GM23338 (cell line): ENCODE data around the gene PRSS48. TPM values are rescaled to one million over a fixed set of nuclear protein-coding genes. Genes with fewer than 3 reads are reported as not detected.

Experiments
- ATAC-seq: fragments of 200-7000 bp; cut with Tn5 transposase; 3 replicates; pipeline ENCODE4 v1.9.1; 2020
- DNase-seq: peaks from one replicate; pipeline ENCODE4 v3.0.0-alpha.2; 2015; ENCODE audit warnings: low spot score
- H2AFZ ChIP-seq: fragments of 200-600 bp; sonication (generic); 2 replicates; pipeline ENCODE4 v1.8.0; 2016; ENCODE audit warnings: antibody characterized with exemption, mild to moderate bottlenecking, moderate library complexity
- H3F3A ChIP-seq: fragments of 200-600 bp; sonication (generic); replicated peaks from 2 replicates; pipeline ENCODE4 v1.8.0; 2017; ENCODE audit warnings: antibody characterized with exemption, mixed run types, low read depth
- H3K27ac ChIP-seq: fragments of 200-600 bp; sonication (generic); 2 replicates; pipeline ENCODE4 v1.6.1; 2016; ENCODE audit warnings: low read depth
- H3K27me3 ChIP-seq: fragments of 200-600 bp; sonication (generic); 2 replicates; pipeline ENCODE4 v1.8.0; 2016; ENCODE audit warnings: mild to moderate bottlenecking, mixed run types, moderate library complexity; ENCODE audit not compliant: insufficient read depth
- H3K36me3 ChIP-seq: fragments of 200-600 bp; sonication (generic); 2 replicates; pipeline ENCODE4 v1.8.0; 2016; ENCODE audit warnings: mild to moderate bottlenecking; ENCODE audit not compliant: insufficient read depth
- H3K4me1 ChIP-seq: fragments of 200-600 bp; sonication (generic); 2 replicates; pipeline ENCODE4 v1.8.0; 2016; ENCODE audit warnings: mild to moderate bottlenecking, moderate library complexity; ENCODE audit not compliant: insufficient read depth
- H3K4me2 ChIP-seq: fragments of 200-600 bp; sonication (generic); 2 replicates; pipeline ENCODE4 v1.7.1; 2017; ENCODE audit warnings: mixed run types
- H3K4me3 ChIP-seq: fragments of 200-600 bp; sonication (generic); 2 replicates; pipeline ENCODE4 v1.6.1; 2016; ENCODE audit warnings: mixed run types
- H3K79me2 ChIP-seq: fragments of 200-600 bp; sonication (generic); replicated peaks from 2 replicates; pipeline ENCODE4 v1.8.0; 2017; ENCODE audit warnings: mild to moderate bottlenecking; ENCODE audit not compliant: insufficient read depth
- H3K9me2 ChIP-seq: fragments of 200-600 bp; sonication (generic); 2 replicates; pipeline ENCODE4 v1.8.0; 2017; ENCODE audit not compliant: insufficient read depth
- H4K20me1 ChIP-seq: fragments of 200-600 bp; sonication (generic); replicated peaks from 2 replicates; pipeline ENCODE4 v1.8.0; 2017; ENCODE audit warnings: mild to moderate bottlenecking; ENCODE audit not compliant: insufficient read depth
- H3K27ac Mint-ChIP-seq: 2 replicates; pipeline ENCODE4 v1.8.0; 2020; ENCODE audit warnings: inconsistent platforms, mild to moderate bottlenecking, moderate library complexity, mixed read lengths
- H3K27me3 Mint-ChIP-seq: 3 replicates; pipeline ENCODE4 v1.8.0; 2022; ENCODE audit warnings: low read depth, mild to moderate bottlenecking, moderate library complexity, mixed read lengths, inconsistent platforms; ENCODE audit not compliant: insufficient read depth, poor library complexity
- H3K36me3 Mint-ChIP-seq: 3 replicates; pipeline ENCODE4 v1.8.0; 2021; ENCODE audit warnings: low read depth, mild to moderate bottlenecking, inconsistent platforms, moderate library complexity, mixed read lengths
- H3K4me1 Mint-ChIP-seq: 3 replicates; pipeline ENCODE4 v1.8.0; 2020; ENCODE audit warnings: mild to moderate bottlenecking, inconsistent platforms, mixed read lengths
- H3K4me3 Mint-ChIP-seq: 3 replicates; pipeline ENCODE4 v1.8.0; 2021; ENCODE audit warnings: moderate library complexity, mild to moderate bottlenecking, inconsistent platforms, mixed read lengths
- H3K9me3 Mint-ChIP-seq: 3 replicates; pipeline ENCODE4 v1.8.0; 2020; ENCODE audit warnings: moderate library complexity, mild to moderate bottlenecking, inconsistent platforms, mixed read lengths
- CREB1 ChIP-seq: fragments of 250-450 bp; sonication (Bioruptor Pico); IDR thresholded peaks from 2 replicates; pipeline ENCODE4 v1.5.0; 2020; ENCODE audit warnings: low read depth, mild to moderate bottlenecking, moderate library complexity
- JUNB ChIP-seq: IDR thresholded peaks from one replicate; pipeline ENCODE4 v1.6.1; 2016; ENCODE audit warnings: antibody characterized with exemption; ENCODE audit not compliant: unreplicated experiment
- STAT1 ChIP-seq: IDR thresholded peaks from one replicate; pipeline ENCODE4 v1.6.1; 2016; ENCODE audit warnings: antibody characterized with exemption; ENCODE audit not compliant: unreplicated experiment
- ZNF331 ChIP-seq: fragments of 250-450 bp; sonication (Bioruptor Pico); IDR thresholded peaks from 2 replicates; pipeline ENCODE4 v1.5.0; 2020; ENCODE audit warnings: low read depth, mild to moderate bottlenecking, moderate library complexity
- polyA plus RNA-seq: library from polyadenylated mRNA; unstranded; fragments of >200 nt; fragmentation: Nextera tagmentation; extraction: Ambion mirVana; gene quantifications from 2 replicates; pipeline ENCODE4 v1.2.1, GENCODE V29; 2016
- total RNA-seq: library from RNA; depleted of rRNA; stranded (reverse); fragments of >200 nt; shearing (Covaris generic); gene quantifications from 2 replicates; pipeline ENCODE4 v1.2.3, GENCODE V29; 2014
- TF ChIP-seq, protein P1 (sequence below): IDR thresholded peaks from 2 replicates; pipeline ENCODE4 v1.6.1; 2016; ENCODE audit warnings: antibody characterized with exemption
- TF ChIP-seq, protein P2 (sequence below): fragments of 250-450 bp; sonication (Bioruptor Pico); IDR thresholded peaks from 2 replicates; pipeline ENCODE4 v1.5.0; 2020; ENCODE audit warnings: mild to moderate bottlenecking, moderate library complexity

Gene PRSS48
- total and polyA plus RNA-seq, 2 experiments from 2014 or later, result 0.36 TPM; not detected in 1

DNA sequence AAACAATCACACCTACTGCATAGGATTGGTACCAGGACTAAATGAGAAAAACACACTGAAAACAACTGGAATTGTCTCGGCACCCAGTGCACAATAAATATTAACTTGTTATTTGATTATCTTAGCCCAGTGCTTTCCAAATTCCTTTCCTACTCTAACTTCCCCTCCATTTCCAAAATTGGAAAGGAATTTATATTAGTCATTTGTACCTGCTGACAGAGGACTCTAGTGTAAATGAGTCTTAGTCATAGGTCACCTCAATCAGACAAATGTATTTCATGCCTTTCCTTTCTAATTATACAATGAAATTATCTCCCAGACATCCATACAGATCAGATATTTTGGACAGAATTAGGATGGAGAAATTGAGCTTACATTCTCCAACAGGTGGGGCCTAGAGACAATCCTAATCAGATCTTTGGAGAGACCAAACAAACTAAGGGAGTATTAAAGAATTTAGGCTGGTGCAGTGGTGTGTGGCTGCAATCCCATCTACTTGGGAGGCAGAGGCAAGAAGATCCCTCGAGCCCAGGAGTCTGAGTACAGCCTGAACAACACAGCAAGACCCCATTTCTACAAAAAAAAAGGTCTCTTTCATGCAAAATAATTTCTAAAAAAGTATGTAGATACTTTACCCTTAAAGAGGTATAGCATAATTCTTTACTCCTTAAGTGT, 38.4 kb downstream of the PRSS48 start:
- peaks cover 24% of the 10 kb centered on the region for H4K20me1 ChIP-seq
- 0 out of 2 replicates have a peak, but pooled peaks cover 10% of the 10 kb centered on the region for H3F3A ChIP-seq
- no peaks in the 10 kb centered on the region for H3K27me3 Mint-ChIP-seq
- H3K27ac Mint-ChIP-seq, result peak overlapping the region; percentile 15; the same call in 1 of the 2 replicates
- no peak overlapping the region for H2AFZ ChIP-seq
- H3K4me3 Mint-ChIP-seq, result no peak overlapping the region
- DNase-seq, result no peak
- no peak overlapping the region for H3K4me3 ChIP-seq
- H3K27me3 ChIP-seq, result no peaks in the 10 kb centered on the region
- no peak overlapping the region for H3K4me2 ChIP-seq
- H3K27ac ChIP-seq, result peak overlapping the region; percentile 62; the same call in 1 of the 2 replicates
- H3K36me3 Mint-ChIP-seq, result peaks cover 11% of the 10 kb centered on the region; the same call in 2 of the 3 replicates
- peaks cover 3% of the 10 kb centered on the region; the same call in 1 of the 3 replicates for H3K9me3 Mint-ChIP-seq
- peaks cover 27% of the 10 kb centered on the region for H3K4me1 ChIP-seq
- H3K4me1 Mint-ChIP-seq, result peaks cover 35% of the 10 kb centered on the region
- TF ChIP-seq, protein P1, sequence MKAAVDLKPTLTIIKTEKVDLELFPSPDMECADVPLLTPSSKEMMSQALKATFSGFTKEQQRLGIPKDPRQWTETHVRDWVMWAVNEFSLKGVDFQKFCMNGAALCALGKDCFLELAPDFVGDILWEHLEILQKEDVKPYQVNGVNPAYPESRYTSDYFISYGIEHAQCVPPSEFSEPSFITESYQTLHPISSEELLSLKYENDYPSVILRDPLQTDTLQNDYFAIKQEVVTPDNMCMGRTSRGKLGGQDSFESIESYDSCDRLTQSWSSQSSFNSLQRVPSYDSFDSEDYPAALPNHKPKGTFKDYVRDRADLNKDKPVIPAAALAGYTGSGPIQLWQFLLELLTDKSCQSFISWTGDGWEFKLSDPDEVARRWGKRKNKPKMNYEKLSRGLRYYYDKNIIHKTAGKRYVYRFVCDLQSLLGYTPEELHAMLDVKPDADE, result no peak
- TF ChIP-seq JUNB, result no peak
- TF ChIP-seq STAT1, result no peak
- TF ChIP-seq CREB1 (CRISPR knock-in tag), result no peak
- TF ChIP-seq, protein P2, sequence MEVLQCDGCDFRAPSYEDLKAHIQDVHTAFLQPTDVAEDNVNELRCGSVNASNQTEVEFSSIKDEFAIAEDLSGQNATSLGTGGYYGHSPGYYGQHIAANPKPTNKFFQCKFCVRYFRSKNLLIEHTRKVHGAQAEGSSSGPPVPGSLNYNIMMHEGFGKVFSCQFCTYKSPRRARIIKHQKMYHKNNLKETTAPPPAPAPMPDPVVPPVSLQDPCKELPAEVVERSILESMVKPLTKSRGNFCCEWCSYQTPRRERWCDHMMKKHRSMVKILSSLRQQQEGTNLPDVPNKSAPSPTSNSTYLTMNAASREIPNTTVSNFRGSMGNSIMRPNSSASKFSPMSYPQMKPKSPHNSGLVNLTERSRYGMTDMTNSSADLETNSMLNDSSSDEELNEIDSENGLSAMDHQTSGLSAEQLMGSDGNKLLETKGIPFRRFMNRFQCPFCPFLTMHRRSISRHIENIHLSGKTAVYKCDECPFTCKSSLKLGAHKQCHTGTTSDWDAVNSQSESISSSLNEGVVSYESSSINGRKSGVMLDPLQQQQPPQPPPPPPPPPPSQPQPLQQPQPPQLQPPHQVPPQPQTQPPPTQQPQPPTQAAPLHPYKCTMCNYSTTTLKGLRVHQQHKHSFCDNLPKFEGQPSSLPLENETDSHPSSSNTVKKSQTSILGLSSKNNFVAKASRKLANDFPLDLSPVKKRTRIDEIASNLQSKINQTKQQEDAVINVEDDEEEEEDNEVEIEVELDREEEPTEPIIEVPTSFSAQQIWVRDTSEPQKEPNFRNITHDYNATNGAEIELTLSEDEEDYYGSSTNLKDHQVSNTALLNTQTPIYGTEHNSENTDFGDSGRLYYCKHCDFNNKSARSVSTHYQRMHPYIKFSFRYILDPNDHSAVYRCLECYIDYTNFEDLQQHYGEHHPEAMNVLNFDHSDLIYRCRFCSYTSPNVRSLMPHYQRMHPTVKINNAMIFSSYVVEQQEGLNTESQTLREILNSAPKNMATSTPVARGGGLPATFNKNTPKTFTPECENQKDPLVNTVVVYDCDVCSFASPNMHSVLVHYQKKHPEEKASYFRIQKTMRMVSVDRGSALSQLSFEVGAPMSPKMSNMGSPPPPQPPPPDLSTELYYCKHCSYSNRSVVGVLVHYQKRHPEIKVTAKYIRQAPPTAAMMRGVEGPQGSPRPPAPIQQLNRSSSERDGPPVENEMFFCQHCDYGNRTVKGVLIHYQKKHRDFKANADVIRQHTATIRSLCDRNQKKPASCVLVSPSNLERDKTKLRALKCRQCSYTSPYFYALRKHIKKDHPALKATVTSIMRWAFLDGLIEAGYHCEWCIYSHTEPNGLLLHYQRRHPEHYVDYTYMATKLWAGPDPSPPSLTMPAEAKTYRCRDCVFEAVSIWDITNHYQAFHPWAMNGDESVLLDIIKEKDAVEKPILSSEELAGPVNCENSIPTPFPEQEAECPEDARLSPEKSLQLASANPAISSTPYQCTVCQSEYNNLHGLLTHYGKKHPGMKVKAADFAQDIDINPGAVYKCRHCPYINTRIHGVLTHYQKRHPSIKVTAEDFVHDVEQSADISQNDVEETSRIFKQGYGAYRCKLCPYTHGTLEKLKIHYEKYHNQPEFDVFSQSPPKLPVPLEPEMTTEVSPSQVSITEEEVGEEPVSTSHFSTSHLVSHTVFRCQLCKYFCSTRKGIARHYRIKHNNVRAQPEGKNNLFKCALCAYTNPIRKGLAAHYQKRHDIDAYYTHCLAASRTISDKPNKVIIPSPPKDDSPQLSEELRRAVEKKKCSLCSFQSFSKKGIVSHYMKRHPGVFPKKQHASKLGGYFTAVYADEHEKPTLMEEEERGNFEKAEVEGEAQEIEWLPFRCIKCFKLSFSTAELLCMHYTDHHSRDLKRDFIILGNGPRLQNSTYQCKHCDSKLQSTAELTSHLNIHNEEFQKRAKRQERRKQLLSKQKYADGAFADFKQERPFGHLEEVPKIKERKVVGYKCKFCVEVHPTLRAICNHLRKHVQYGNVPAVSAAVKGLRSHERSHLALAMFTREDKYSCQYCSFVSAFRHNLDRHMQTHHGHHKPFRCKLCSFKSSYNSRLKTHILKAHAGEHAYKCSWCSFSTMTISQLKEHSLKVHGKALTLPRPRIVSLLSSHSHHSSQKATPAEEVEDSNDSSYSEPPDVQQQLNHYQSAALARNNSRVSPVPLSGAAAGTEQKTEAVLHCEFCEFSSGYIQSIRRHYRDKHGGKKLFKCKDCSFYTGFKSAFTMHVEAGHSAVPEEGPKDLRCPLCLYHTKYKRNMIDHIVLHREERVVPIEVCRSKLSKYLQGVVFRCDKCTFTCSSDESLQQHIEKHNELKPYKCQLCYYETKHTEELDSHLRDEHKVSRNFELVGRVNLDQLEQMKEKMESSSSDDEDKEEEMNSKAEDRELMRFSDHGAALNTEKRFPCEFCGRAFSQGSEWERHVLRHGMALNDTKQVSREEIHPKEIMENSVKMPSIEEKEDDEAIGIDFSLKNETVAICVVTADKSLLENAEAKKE (CRISPR knock-in tag), result no peak
- no peak for TF ChIP-seq ZNF331 (CRISPR knock-in tag)
- no peak for ATAC-seq
- H3K36me3 ChIP-seq, result no peaks in the 10 kb centered on the region; the same call in 1 of the 2 replicates
- H3K9me2 ChIP-seq, result no peaks in the 10 kb centered on the region
- peaks cover 100% of the 10 kb centered on the region for H3K79me2 ChIP-seq
